Mesenchymal stem cell (in vitro differentiated cells and primary cell): Measurements from ENCODE around the gene OR2A14.

ENCODE experiments used
- DNase-seq: peaks from one replicate; pipeline ENCODE4 v3.0.0-alpha.2; 2013
- H2AFZ ChIP-seq: one replicate; pipeline ENCODE4 v1.6.1; 2013; ENCODE audit warnings: low read depth, mild to moderate bottlenecking, control low read depth, inconsistent platforms, low read length, moderate library complexity
- H2AK5ac ChIP-seq: 2 replicates; pipeline ENCODE4 v1.6.1; 2013; ENCODE audit warnings: low read length, moderate library complexity, mild to moderate bottlenecking, inconsistent platforms; ENCODE audit not compliant: severe bottlenecking
- H2BK120ac ChIP-seq: one replicate; pipeline ENCODE4 v1.6.1; 2013; ENCODE audit warnings: low read depth, mild to moderate bottlenecking, inconsistent platforms, low read length, moderate library complexity
- H2BK12ac ChIP-seq, 2 experiments: one replicate each; pipeline ENCODE4 v1.6.1; 2013; ENCODE audit warnings: inconsistent platforms in 2 of 2, low read length in 2 of 2, mild to moderate bottlenecking in 2 of 2, moderate library complexity in 2 of 2, control low read depth in 1 of 2
- H2BK15ac ChIP-seq: one replicate; pipeline ENCODE4 v1.6.1; 2013; ENCODE audit warnings: mild to moderate bottlenecking, low read depth, inconsistent platforms; ENCODE audit not compliant: poor library complexity, severe bottlenecking
- H2BK5ac ChIP-seq: 2 replicates; pipeline ENCODE4 v1.6.1; 2013; ENCODE audit warnings: low read depth, mild to moderate bottlenecking, low read length, control low read depth, inconsistent platforms; ENCODE audit not compliant: poor library complexity, severe bottlenecking
- H3K14ac ChIP-seq, 2 experiments: one replicate each; pipeline ENCODE4 v1.6.1; 2013; ENCODE audit warnings: inconsistent platforms in 2 of 2, low read length in 2 of 2, control low read depth in 1 of 2, mild to moderate bottlenecking in 1 of 2, moderate library complexity in 1 of 2
- H3K18ac ChIP-seq, 2 experiments: one replicate each; pipeline ENCODE4 v1.6.1; 2013; ENCODE audit warnings: inconsistent platforms in 2 of 2, low read length in 2 of 2, control low read depth in 1 of 2, low read depth in 1 of 2, mild to moderate bottlenecking in 1 of 2
- H3K23ac ChIP-seq, 2 experiments: one replicate each; pipeline ENCODE4 v1.6.1; 2013; ENCODE audit warnings: inconsistent platforms in 2 of 2, low read length in 2 of 2, mild to moderate bottlenecking in 2 of 2, moderate library complexity in 2 of 2, control low read depth in 1 of 2
- H3K27ac ChIP-seq: 2 replicates; pipeline ENCODE4 v1.5.1; 2013; ENCODE audit warnings: mild to moderate bottlenecking, moderate library complexity, low read length, control low read depth, inconsistent platforms; ENCODE audit not compliant: poor library complexity, severe bottlenecking
- H3K27me3 ChIP-seq, 2 experiments: 2 replicates each; pipeline versions ENCODE4 v1.6.1 to v1.7.0; 2013; ENCODE audit warnings: low read length in 2 of 2, mild to moderate bottlenecking in 2 of 2, moderate library complexity in 2 of 2, control low read depth in 1 of 2, inconsistent platforms in 1 of 2; ENCODE audit not compliant: control insufficient read depth in 1 of 2, insufficient read depth in 1 of 2
- H3K36me3 ChIP-seq, 2 experiments: 2 replicates each; pipeline versions ENCODE4 v1.6.1 to v1.7.0; 2013; ENCODE audit warnings: low read length in 2 of 2, control low read depth in 1 of 2, inconsistent platforms in 1 of 2, low read depth in 1 of 2, mild to moderate bottlenecking in 1 of 2; ENCODE audit not compliant: insufficient read depth in 2 of 2, control insufficient read depth in 1 of 2
- H3K4ac ChIP-seq, 2 experiments: one replicate each; pipeline ENCODE4 v1.6.1; 2013; ENCODE audit warnings: inconsistent platforms in 2 of 2, low read length in 2 of 2, mild to moderate bottlenecking in 2 of 2, moderate library complexity in 2 of 2, control low read depth in 1 of 2, low read depth in 1 of 2
- H3K4me1 ChIP-seq: 2 replicates; pipeline ENCODE4 v1.6.1; 2013; ENCODE audit warnings: low read depth, low read length, control low read depth; ENCODE audit not compliant: control insufficient read depth, insufficient read depth
- H3K4me2 ChIP-seq: 2 replicates; pipeline ENCODE4 v1.6.1; 2013; ENCODE audit warnings: low read length, mild to moderate bottlenecking, inconsistent platforms; ENCODE audit not compliant: poor library complexity, severe bottlenecking
- H3K4me3 ChIP-seq, 2 experiments: 2 replicates each; pipeline versions ENCODE4 v1.5.1 to v1.7.0; 2013; ENCODE audit warnings: low read length in 2 of 2, mild to moderate bottlenecking in 2 of 2, control low read depth in 1 of 2, low read depth in 1 of 2; ENCODE audit not compliant: insufficient read depth in 1 of 2
- H3K79me1 ChIP-seq: replicated peaks from 2 replicates; pipeline ENCODE4 v1.6.1; 2013; ENCODE audit warnings: mild to moderate bottlenecking, control low read depth, low read length, inconsistent platforms; ENCODE audit not compliant: poor library complexity, severe bottlenecking
- H3K9ac ChIP-seq: 2 replicates; pipeline ENCODE4 v1.7.0; 2013; ENCODE audit warnings: mild to moderate bottlenecking, low read length, moderate library complexity
- H3K9me3 ChIP-seq: 2 replicates; pipeline ENCODE4 v1.7.0; 2013; ENCODE audit warnings: mild to moderate bottlenecking, low read length; ENCODE audit not compliant: control insufficient read depth
- H4K8ac ChIP-seq: one replicate; pipeline ENCODE4 v1.6.1; 2013; ENCODE audit warnings: inconsistent platforms, mild to moderate bottlenecking, low read length, moderate library complexity
- H4K91ac ChIP-seq: one replicate; pipeline ENCODE4 v1.6.1; 2013; ENCODE audit warnings: mild to moderate bottlenecking, low read length, inconsistent platforms
- WGBS: methylation state at CpG from one replicate; pipeline ENCODE4 v1.1.7; 2013; ENCODE audit warnings: mixed read lengths; 5-methylcytosine and 5-hydroxymethylcytosine counted together

OR2A14 gene

GRCh38 chr7:144102041-144102440 lies 20.9 kb upstream of the OR2A14 start:
- no peak overlapping the region for H3K18ac ChIP-seq
- H3K4ac ChIP-seq, result no peak overlapping the region
- H3K4me1 ChIP-seq, result no peaks in the 10 kb centered on the region
- H4K91ac ChIP-seq, result no peak overlapping the region
- no peak overlapping the region for H3K23ac ChIP-seq
- H2AFZ ChIP-seq, result no peak overlapping the region
- H2AK5ac ChIP-seq, result no peak overlapping the region
- H3K9ac ChIP-seq, result no peak overlapping the region
- H3K27me3 ChIP-seq, result no peaks in the 10 kb centered on the region
- H2BK15ac ChIP-seq, result no peak overlapping the region
- no peaks in the 10 kb centered on the region for H3K9me3 ChIP-seq
- no peak overlapping the region for H3K14ac ChIP-seq
- H3K36me3 ChIP-seq, result no peaks in the 10 kb centered on the region
- no peak overlapping the region for H3K4me2 ChIP-seq
- DNase-seq, result no peak
- H3K4me3 ChIP-seq, result no peak overlapping the region
- H3K27ac ChIP-seq, result no peak overlapping the region
- H2BK120ac ChIP-seq, result no peak overlapping the region
- H4K8ac ChIP-seq, result no peak overlapping the region
- no peaks in the 10 kb centered on the region for H3K79me1 ChIP-seq
- H2BK12ac ChIP-seq, result no peak overlapping the region
- H2BK5ac ChIP-seq, result no peak overlapping the region

- Histone ChIP-seq H2AK5ac (no peak overlapping the region), H4K8ac (no peak overlapping the region), H2BK12ac (no peak overlapping the region), H3K9ac (no peak overlapping the region), H3K27ac (no peak overlapping the region), H2BK120ac (no peak overlapping the region), H2BK5ac (no peak overlapping the region), H3K23ac (no peak overlapping the region), H2AFZ (no peak overlapping the region), H2BK15ac (no peak overlapping the region), H3K27me3 (no peaks in the 10 kb centered on the region), H3K4ac (no peak overlapping the region), H3K4me2 (no peak overlapping the region), H3K4me3 (no peak overlapping the region), H3K4me1 (no peaks in the 10 kb centered on the region), H3K9me3 (no peaks in the 10 kb centered on the region), H3K18ac (no peak overlapping the region), H3K79me1 (no peaks in the 10 kb centered on the region), H4K91ac (no peak overlapping the region), H3K14ac (no peak overlapping the region), H3K36me3 (no peaks in the 10 kb centered on the region)
- no peak for DNase-seq
These were observed 17.8 kb upstream of the OR2A14 start for GRCh38 chr7:144105211-144105610.

GRCh38 chr7:144109283-144109682 lies 13.7 kb upstream of the OR2A14 start, which contains the start of gene OR2A2:
Gene OR2A2 (plus strand): TSS chr7:144109583. CDS start chr7:144109583, 0 bp downstream.
- Histone ChIP-seq H3K4me2 (no peak within 1 kb of the TSS), H3K79me1 (no peaks in the 10 kb centered on the region), H3K14ac (no peak within 1 kb of the TSS), H2AK5ac (no peak within 1 kb of the TSS), H3K23ac (no peak within 1 kb of the TSS), H3K27ac (no peak within 1 kb of the TSS), H3K4me3 (no peak within 1 kb of the TSS), H3K27me3 (no peaks in the 10 kb centered on the region), H3K4me1 (no peaks in the 10 kb centered on the region), H3K4ac (no peak within 1 kb of the TSS), H2BK5ac (no peak within 1 kb of the TSS), H2BK120ac (no peak within 1 kb of the TSS), H2BK12ac (no peak within 1 kb of the TSS), H3K9ac (no peak within 1 kb of the TSS), H2AFZ (no peak within 1 kb of the TSS), H3K18ac (no peak within 1 kb of the TSS), H3K36me3 (no peaks in the 10 kb centered on the region), H4K91ac (no peak within 1 kb of the TSS), H4K8ac (no peak within 1 kb of the TSS), H2BK15ac (no peak within 1 kb of the TSS), H3K9me3 (no peaks in the 10 kb centered on the region)
- WGBS, result 100% methylated on average over 1 of the region's 2 CpGs
- no peak for DNase-seq

DNA sequence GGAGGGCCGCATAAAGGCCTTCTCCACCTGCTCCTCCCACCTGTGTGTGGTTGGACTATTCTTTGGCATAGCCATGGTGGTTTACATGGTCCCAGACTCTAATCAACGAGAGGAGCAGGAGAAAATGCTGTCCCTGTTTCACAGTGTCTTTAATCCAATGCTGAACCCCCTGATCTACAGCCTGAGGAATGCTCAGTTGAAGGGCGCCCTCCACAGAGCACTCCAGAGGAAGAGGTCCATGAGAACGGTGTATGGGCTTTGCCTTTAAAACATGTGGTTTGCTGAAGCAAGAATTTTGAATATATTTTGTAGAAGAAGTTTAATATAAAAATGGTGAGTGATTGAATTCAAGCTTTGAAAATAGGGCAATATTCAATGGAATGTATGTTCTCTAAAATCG lies 12.7 kb upstream of the OR2A14 start:
- H3K27ac ChIP-seq, result no peak overlapping the region
- H4K8ac ChIP-seq, result no peak overlapping the region
- H3K4me1 ChIP-seq, result no peaks in the 10 kb centered on the region
- H3K4ac ChIP-seq, result no peak overlapping the region
- no peak overlapping the region for H3K4me3 ChIP-seq
- no peak overlapping the region for H3K23ac ChIP-seq
- H3K27me3 ChIP-seq, result no peaks in the 10 kb centered on the region
- H3K36me3 ChIP-seq, result no peaks in the 10 kb centered on the region
- DNase-seq, result no peak
- WGBS, result 73% methylated on average over 4 of the region's 5 CpGs
- H2BK5ac ChIP-seq, result no peak overlapping the region
- no peaks in the 10 kb centered on the region for H3K9me3 ChIP-seq
- H3K4me2 ChIP-seq, result no peak overlapping the region
- H2AK5ac ChIP-seq, result no peak overlapping the region
- H2BK120ac ChIP-seq, result no peak overlapping the region
- no peak overlapping the region for H3K9ac ChIP-seq
- H3K14ac ChIP-seq, result no peak overlapping the region
- H4K91ac ChIP-seq, result no peak overlapping the region
- H2AFZ ChIP-seq, result no peak overlapping the region
- no peak overlapping the region for H3K18ac ChIP-seq
- H2BK15ac ChIP-seq, result no peak overlapping the region
- H3K79me1 ChIP-seq, result no peaks in the 10 kb centered on the region
- H2BK12ac ChIP-seq, result no peak overlapping the region
